ENCODE data around the gene TINCR. TPM values are rescaled to one million over a fixed set of nuclear protein-coding genes. Genes with fewer than 3 reads are reported as not detected.

Gene TINCR
- total and polyA plus RNA-seq, 4 donors: 0.05 to 0.08 TPM; not detected in 2

GRCh38 chr19:5533257-5533656 is 34.5 kb downstream of the TINCR start:
- Histone ChIP-seq H3K4me1 (ENCODE audit: control insufficient read depth in 4 of 4, insufficient read depth in 4 of 4, low read length in 3 of 4) (no peaks in the 10 kb centered on the region), H3K9ac (ENCODE audit: low read depth in 1 of 2, low read length in 2 of 2) (no peak overlapping the region), H3K4me3 (ENCODE audit: low read depth in 1 of 3, low read length in 3 of 3) (no peak overlapping the region), H3K9me3 (ENCODE audit: control insufficient read depth in 4 of 4, low read length in 3 of 4) (peaks cover 9 to 20% (median 16%) of the 10 kb centered on the region in 4 donors), H3K36me3 (ENCODE audit: control insufficient read depth in 4 of 4, insufficient read depth in 3 of 4, low read depth in 1 of 4, low read length in 3 of 4) (no peaks in the 10 kb centered on the region), H3K27me3 (ENCODE audit: control insufficient read depth in 4 of 4, insufficient read depth in 4 of 4, low read length in 3 of 4) (peaks cover 0 to 3% (median 0%) of the 10 kb centered on the region in 4 donors), H3K27ac (ENCODE audit: low read depth in 1 of 2, low read length in 2 of 2) (no peak overlapping the region)
- 96% methylated on average over 3 of the region's 3 CpGs for WGBS
- DNase-seq (ENCODE audit: low spot score): no peak
- no peak for TF ChIP-seq JUND (IDR thresholded peaks at IDR 0.05)
- no peak for TF ChIP-seq EGR1 (IDR thresholded peaks at IDR 0.05; ENCODE audit: low read depth in 2 of 2)
- no peak for TF ChIP-seq NR2F2 (IDR thresholded peaks at IDR 0.05)
- TF ChIP-seq ATF3 (IDR thresholded peaks at IDR 0.05): no peak
- no peak for TF ChIP-seq ZBTB33 (IDR thresholded peaks at IDR 0.05)
- TF ChIP-seq RAD21 (IDR thresholded peaks at IDR 0.05): no peak
- no peak for TF ChIP-seq YY1 (IDR thresholded peaks at IDR 0.05)
- no peak for TF ChIP-seq HNF4A (conservative IDR thresholded peaks at IDR 0.05)
- no peak for TF ChIP-seq MAX (IDR thresholded peaks at IDR 0.05)
- TF ChIP-seq HNF4G (IDR thresholded peaks at IDR 0.05): no peak
- no peak for TF ChIP-seq CTCF (IDR thresholded peaks at IDR 0.05; ENCODE audit: low read depth, low read length, missing input control)
- no peak for TF ChIP-seq SP1 (IDR thresholded peaks at IDR 0.05)
- TF ChIP-seq REST (IDR thresholded peaks at IDR 0.05): no peak
- no peak for TF ChIP-seq FOXA2 (IDR thresholded peaks at IDR 0.05)
- no peak for TF ChIP-seq TAF1 (conservative IDR thresholded peaks at IDR 0.05)

- H3K4me3 ChIP-seq (ENCODE audit: low read depth in 1 of 3, low read length in 3 of 3): no peak overlapping the region
- TF ChIP-seq JUND (IDR thresholded peaks at IDR 0.05) (no peak), SP1 (IDR thresholded peaks at IDR 0.05) (no peak), RXRA (IDR thresholded peaks at IDR 0.05) (no peak), ATF3 (IDR thresholded peaks at IDR 0.05) (no peak), EGR1 (IDR thresholded peaks at IDR 0.05; ENCODE audit: low read depth in 2 of 2) (no peak), ZBTB33 (IDR thresholded peaks at IDR 0.05) (no peak), MAX (IDR thresholded peaks at IDR 0.05) (no peak), GABPA (IDR thresholded peaks at IDR 0.05 in 1 of 2, conservative IDR thresholded peaks at IDR 0.05 in 1 of 2) (no peak)
- H3K9me3 ChIP-seq (ENCODE audit: control insufficient read depth in 4 of 4, low read length in 3 of 4): peaks cover 9 to 20% (median 16%) of the 10 kb centered on the region in 4 donors
- DNase-seq (ENCODE audit: low spot score): no peak
- H3K4me1 ChIP-seq (ENCODE audit: control insufficient read depth in 4 of 4, insufficient read depth in 4 of 4, low read length in 3 of 4): no peaks in the 10 kb centered on the region
- H3K9ac ChIP-seq (ENCODE audit: low read depth in 1 of 2, low read length in 2 of 2): no peak overlapping the region
- H3K27me3 ChIP-seq (ENCODE audit: control insufficient read depth in 4 of 4, insufficient read depth in 4 of 4, low read length in 3 of 4): peaks cover 0 to 3% (median 0%) of the 10 kb centered on the region in 4 donors
- no peaks in the 10 kb centered on the region for H3K36me3 ChIP-seq (ENCODE audit: control insufficient read depth in 4 of 4, insufficient read depth in 3 of 4, low read depth in 1 of 4, low read length in 3 of 4)
- 84% methylated on average over 11 of the region's 11 CpGs for WGBS
- H3K27ac ChIP-seq (ENCODE audit: low read depth in 1 of 2, low read length in 2 of 2): no peak overlapping the region
Measured at GRCh38 chr19:5530701-5531100, 37.1 kb downstream of the TINCR start.

Measured in liver (tissue), 9 donors.